ENCODE measurements around the gene DYRK4. TPM values are rescaled to one million over a fixed set of nuclear protein-coding genes. Genes with fewer than 3 reads are reported as not detected.

Gene DYRK4
- total and polyA plus RNA-seq, 2 of the 4 experiments (the other 2 are of a cell fraction), result 44.6 to 71.6 TPM

DNA sequence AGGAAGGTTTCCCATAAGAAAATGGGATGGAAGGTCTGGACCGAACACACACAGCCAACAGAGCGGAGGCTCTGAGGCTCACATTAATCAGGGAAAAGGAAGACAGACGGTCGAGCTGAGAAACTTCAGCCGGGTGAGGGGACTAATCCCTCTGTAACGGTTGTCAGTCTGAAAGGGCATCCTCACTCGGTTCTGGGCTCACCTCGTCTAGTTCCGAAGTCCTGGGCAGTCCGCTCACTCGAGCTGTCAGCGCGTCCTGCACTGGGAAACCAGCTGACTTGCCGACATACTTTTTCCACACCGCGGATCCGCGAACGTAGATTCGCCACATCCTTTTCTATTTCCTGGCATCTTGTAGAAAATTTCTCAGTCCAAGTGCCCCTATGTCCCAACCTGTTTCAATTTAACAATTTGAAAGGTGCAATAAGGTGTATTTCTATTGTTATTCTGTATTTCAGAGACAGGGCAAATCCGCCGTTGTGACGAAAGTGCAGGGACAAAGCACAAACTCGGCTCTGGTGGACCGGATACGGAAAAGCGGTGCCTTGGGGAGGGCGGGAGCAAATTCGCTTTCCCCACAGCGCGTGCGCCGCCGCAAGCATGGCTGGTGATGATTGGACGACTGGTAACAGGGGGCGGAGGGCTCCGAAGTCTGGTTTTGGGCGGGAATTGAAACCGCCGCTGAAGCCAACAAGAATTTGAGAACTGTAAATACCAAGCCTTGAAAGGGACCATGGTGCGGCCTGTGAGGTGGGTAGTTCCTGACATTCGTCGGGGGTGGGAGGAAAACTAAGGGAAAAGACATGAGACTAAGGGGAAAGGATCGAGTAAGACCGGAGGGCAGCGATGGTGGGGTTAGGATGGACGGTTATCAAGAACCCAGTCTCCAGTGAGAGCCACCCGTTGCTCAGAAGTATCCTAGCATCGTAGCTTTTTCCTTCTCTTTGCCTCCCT is 23.5 kb upstream of the DYRK4 start, which contains the start of gene RAD51AP1:
TSS of gene RAD51AP1 (plus strand) at position 684 of the 954 bp plus-strand sequence. CDS start at position 734, 50 bp downstream.
- POLR2A ChIA-PET (ENCODE audit: unreplicated experiment), result interaction anchor here (0.6 kb wide), 1 partner anchor 78 kb away, joined by 3 read pairs; no protein-coding TSS in a partner anchor
- 1% methylated on average over 25 of the region's 49 CpGs; no CpG with 5 or more reads in 1 of the 2 experiments for WGBS, 2 experiments (ENCODE audit: extremely low coverage in 2 of 2, insufficient read length in 1 of 2)
- CTCF ChIA-PET, result no interaction called here
- peak; percentile 22; the same call in 1 of the 2 replicates for TF ChIP-seq FOS (IDR thresholded peaks at IDR 0.05; ENCODE audit: low read depth, low read length)
- TF ChIP-seq RAD21 (IDR thresholded peaks at IDR 0.05; ENCODE audit: low read length), result no peak
- no peak for TF ChIP-seq MAFK (IDR thresholded peaks at IDR 0.05; ENCODE audit: low read depth, low read length)
- TF ChIP-seq BHLHE40 (IDR thresholded peaks at IDR 0.05; ENCODE audit: low read depth, low read length), result no peak
- TF ChIP-seq RCOR1 (IDR thresholded peaks at IDR 0.05; ENCODE audit: insufficient replicate concordance, low read length), result no peak
- no peak for TF ChIP-seq SMC3 (IDR thresholded peaks at IDR 0.05; ENCODE audit: low read depth, low read length)
- peak; percentile 77; the same call in 1 of the 2 replicates for TF ChIP-seq MAZ (IDR thresholded peaks at IDR 0.05; ENCODE audit: borderline replicate concordance, low read depth, low read length)
- TF ChIP-seq RFX5 (IDR thresholded peaks at IDR 0.05; ENCODE audit: low read depth, low read length), result no peak
- peak; percentile 69 for TF ChIP-seq MXI1 (IDR thresholded peaks at IDR 0.05; ENCODE audit: borderline replicate concordance, low read depth, low read length)
- no peak for TF ChIP-seq POLR2A (IDR thresholded peaks at IDR 0.05; ENCODE audit: low read depth, low read length)
- TF ChIP-seq CEBPB (IDR thresholded peaks at IDR 0.05; ENCODE audit: low read depth, low read length), result no peak
- TF ChIP-seq, protein P1, sequence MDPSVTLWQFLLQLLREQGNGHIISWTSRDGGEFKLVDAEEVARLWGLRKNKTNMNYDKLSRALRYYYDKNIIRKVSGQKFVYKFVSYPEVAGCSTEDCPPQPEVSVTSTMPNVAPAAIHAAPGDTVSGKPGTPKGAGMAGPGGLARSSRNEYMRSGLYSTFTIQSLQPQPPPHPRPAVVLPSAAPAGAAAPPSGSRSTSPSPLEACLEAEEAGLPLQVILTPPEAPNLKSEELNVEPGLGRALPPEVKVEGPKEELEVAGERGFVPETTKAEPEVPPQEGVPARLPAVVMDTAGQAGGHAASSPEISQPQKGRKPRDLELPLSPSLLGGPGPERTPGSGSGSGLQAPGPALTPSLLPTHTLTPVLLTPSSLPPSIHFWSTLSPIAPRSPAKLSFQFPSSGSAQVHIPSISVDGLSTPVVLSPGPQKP (IDR thresholded peaks at IDR 0.05; ENCODE audit: borderline replicate concordance, low read depth, low read length), result no peak
- no peak for TF ChIP-seq CHD1 (IDR thresholded peaks at IDR 0.05; ENCODE audit: low read depth, low read length)
- TF ChIP-seq NFE2L2 (IDR thresholded peaks at IDR 0.05; ENCODE audit: low read depth, low read length), result no peak
- TF ChIP-seq, protein P2, sequence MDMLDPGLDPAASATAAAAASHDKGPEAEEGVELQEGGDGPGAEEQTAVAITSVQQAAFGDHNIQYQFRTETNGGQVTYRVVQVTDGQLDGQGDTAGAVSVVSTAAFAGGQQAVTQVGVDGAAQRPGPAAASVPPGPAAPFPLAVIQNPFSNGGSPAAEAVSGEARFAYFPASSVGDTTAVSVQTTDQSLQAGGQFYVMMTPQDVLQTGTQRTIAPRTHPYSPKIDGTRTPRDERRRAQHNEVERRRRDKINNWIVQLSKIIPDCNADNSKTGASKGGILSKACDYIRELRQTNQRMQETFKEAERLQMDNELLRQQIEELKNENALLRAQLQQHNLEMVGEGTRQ (IDR thresholded peaks at IDR 0.05; ENCODE audit: low read depth, low read length), result peak; percentile 68; the same call in 1 of the 2 replicates

More for the DNA sequence above, 23.5 kb upstream of the DYRK4 start, which contains the start of gene RAD51AP1:
- dilution Hi-C loops (cut with HindIII; ENCODE audit: low sequenced_read_pairs, unreplicated experiment), result no loop called here
- H4K5ac ChIP-seq (ENCODE audit: low read depth, low read length), result peak within 1 kb of the TSS; percentile 95
- peak within 1 kb of the TSS; percentile 48; the same call in 2 of the 3 replicates for H2BK15ac ChIP-seq (ENCODE audit: low read depth, low read length)
- H3K79me1 ChIP-seq (ENCODE audit: low read depth in 1 of 2, low read length in 2 of 2), result peaks cover 13 to 29% of the 10 kb centered on the region in 2 experiments
- H2AFZ ChIP-seq (replicated peaks; ENCODE audit: low read length, poor library complexity), result peak within 1 kb of the TSS; percentile 99
- H2AK5ac ChIP-seq (ENCODE audit: low read depth, low read length), result no peak within 1 kb of the TSS
- no peaks in the 10 kb centered on the region for H4K20me1 ChIP-seq (ENCODE audit: insufficient read depth, low read length)
- H3K9me3 ChIP-seq (ENCODE audit: control insufficient read depth, insufficient read depth, low read length), result no peaks in the 10 kb centered on the region
- peak within 1 kb of the TSS; percentile 97 for H3K4me3 ChIP-seq (ENCODE audit: insufficient read depth, low read depth, low read length)
- H3K4me2 ChIP-seq (ENCODE audit: low read depth, low read length), result peak within 1 kb of the TSS; percentile 82
- ATAC-seq (ENCODE audit: low read depth) (peak; percentile 100), DNase-seq (peak; percentile 97)
- H3K9me1 ChIP-seq (ENCODE audit: insufficient read depth, low read length), result no peaks in the 10 kb centered on the region
- intact Hi-C loops (cut with micrococcal nuclease), result loop anchor here (5.0 kb wide), 3 partner anchors 109 to 219 kb away; partner anchors contain the start of genes AKAP3, NDUFA9 and TIGAR
- H3K9ac ChIP-seq (ENCODE audit: low read depth, low read length), result peak within 1 kb of the TSS; percentile 99
- no TSS peak for BruUV-seq (replicated peaks)
- peak within 1 kb of the TSS; percentile 90 for H3K23ac ChIP-seq (ENCODE audit: low read depth, low read length)
- no peaks in the 10 kb centered on the region; the same call in 1 of the 2 replicates for H3K36me3 ChIP-seq (ENCODE audit: control insufficient read depth, insufficient read depth, low read length)
- H2BK20ac ChIP-seq (ENCODE audit: low read depth, low read length), result peak within 1 kb of the TSS; percentile 92
- H2BK120ac ChIP-seq (ENCODE audit: low read depth, low read length), result peak within 1 kb of the TSS; percentile 98
- H3K27me3 ChIP-seq (ENCODE audit: control insufficient read depth, insufficient read depth, low read length), result no peaks in the 10 kb centered on the region
- H2BK5ac ChIP-seq (ENCODE audit: low read depth, low read length, poor library complexity, severe bottlenecking), result peak within 1 kb of the TSS; percentile 94
- H3K4me1 ChIP-seq (ENCODE audit: control insufficient read depth, insufficient read depth, low read length), result no peaks in the 10 kb centered on the region
- peak within 1 kb of the TSS; percentile 82 for H4K91ac ChIP-seq (ENCODE audit: insufficient read depth, low read depth, low read length)
- peak within 1 kb of the TSS; percentile 13 to 98 for H4K8ac ChIP-seq (ENCODE audit: low read depth in 2 of 2, low read length in 2 of 2)
- H3K56ac ChIP-seq (ENCODE audit: extremely low read depth, insufficient read depth, low read length), result peak within 1 kb of the TSS; percentile 99
- H3K14ac ChIP-seq (replicated peaks; ENCODE audit: low read depth, low read length), result peak within 1 kb of the TSS; percentile 93
- peak within 1 kb of the TSS; percentile 88 for H3K4ac ChIP-seq (ENCODE audit: low read depth, low read length)
- peak within 1 kb of the TSS; percentile 65 for H2AK9ac ChIP-seq (replicated peaks; ENCODE audit: low read depth, low read length, poor library complexity)
- in situ Hi-C loops (cut with MboI; ENCODE audit: low sequenced_read_pairs), result no loop called here
- H3K18ac ChIP-seq (ENCODE audit: low read depth, low read length), result peak within 1 kb of the TSS; percentile 73
- peak within 1 kb of the TSS; percentile 86 for H3K27ac ChIP-seq (ENCODE audit: insufficient read depth, low read length)

Data from IMR-90 (cell line).